WTC11 (cell line): Measurements from ENCODE around the gene IRF3.

Experiments
- AFF4 ChIP-seq: sonication (generic); formaldehyde crosslinking; IDR thresholded peaks from 2 replicates; pipeline ENCODE4 v1.8.1; 2023; ENCODE audit warnings: mild to moderate bottlenecking, missing genetic modification reagents, borderline replicate concordance
- ATF6 ChIP-seq: sonication (generic); formaldehyde crosslinking; IDR thresholded peaks from 2 replicates; pipeline ENCODE4 v1.8.1; 2023; ENCODE audit warnings: mild to moderate bottlenecking, missing genetic modification reagents
- CREB1 ChIP-seq: sonication (generic); formaldehyde crosslinking; IDR thresholded peaks from 2 replicates; pipeline ENCODE4 v1.8.0; 2023; ENCODE audit warnings: mild to moderate bottlenecking, missing genetic modification reagents
- CTCF ChIP-seq: fragments of 200-600 bp; IDR thresholded peaks from 2 replicates; pipeline ENCODE4 v1.8.0; 2022; ENCODE audit warnings: antibody characterized with exemption
- IRF1 ChIP-seq: sonication (generic); formaldehyde crosslinking; IDR thresholded peaks from 2 replicates; pipeline ENCODE4 v1.8.0; 2023; ENCODE audit warnings: missing genetic modification reagents
- JUN ChIP-seq: sonication (generic); formaldehyde crosslinking; IDR thresholded peaks from 2 replicates; pipeline ENCODE4 v1.8.0; 2023; ENCODE audit warnings: mild to moderate bottlenecking, missing genetic modification reagents
- KAT7 ChIP-seq: sonication (generic); formaldehyde crosslinking; IDR thresholded peaks from 2 replicates; pipeline ENCODE4 v1.8.1; 2023; ENCODE audit warnings: missing genetic modification reagents, mild to moderate bottlenecking, borderline replicate concordance
- MAX ChIP-seq: sonication (generic); formaldehyde crosslinking; IDR thresholded peaks from 2 replicates; pipeline ENCODE4 v1.8.0; 2022; ENCODE audit warnings: mild to moderate bottlenecking, missing genetic modification reagents
- NR3C1 ChIP-seq: sonication (generic); formaldehyde crosslinking; conservative IDR thresholded peaks from 2 replicates; pipeline ENCODE4 v1.8.1; 2023; ENCODE audit warnings: low read depth, mild to moderate bottlenecking, missing genetic modification reagents
- PRDM15 ChIP-seq: sonication (generic); formaldehyde crosslinking; IDR thresholded peaks from 2 replicates; pipeline ENCODE4 v1.8.0; 2022; ENCODE audit warnings: missing genetic modification reagents
- PRRX2 ChIP-seq: fragments of 250-450 bp; sonication (Bioruptor Pico); IDR thresholded peaks from 2 replicates; pipeline ENCODE4 v1.8.0; 2021; ENCODE audit warnings: mild to moderate bottlenecking
- SOX15 ChIP-seq: fragments of 250-450 bp; sonication (Bioruptor Pico); IDR thresholded peaks from 2 replicates; pipeline ENCODE4 v1.9.0; 2021; ENCODE audit warnings: mild to moderate bottlenecking
- ZNF121 ChIP-seq: sonication (generic); formaldehyde crosslinking; IDR thresholded peaks from 2 replicates; pipeline ENCODE4 v1.8.0; 2023; ENCODE audit warnings: missing genetic modification reagents

GRCh38 chr19:49669516-49669915 is 3.9 kb upstream of the IRF3 start:
- no peak for TF ChIP-seq ATF6 (CRISPR knock-in tag)
- no peak for TF ChIP-seq AFF4
- TF ChIP-seq JUN: no peak
- no peak for TF ChIP-seq CREB1 (CRISPR knock-in tag)
- TF ChIP-seq CTCF: no peak
- TF ChIP-seq PRRX2 (CRISPR knock-in tag): no peak
- TF ChIP-seq SOX15 (CRISPR knock-in tag): no peak
- no peak for TF ChIP-seq ZNF121 (CRISPR knock-in tag)
- TF ChIP-seq NR3C1: no peak
- TF ChIP-seq PRDM15: no peak
- TF ChIP-seq KAT7: no peak
- no peak for TF ChIP-seq IRF1 (CRISPR knock-in tag)
- TF ChIP-seq MAX: no peak
